HG03159 (cell line): ENCODE results near the gene S100A8.
"Not testable (repeated sequence)": the region's sequence is repeated elsewhere in the genome, so short reads cannot be mapped to it uniquely, and the experiment has no call there.

Source experiments
- ATAC-seq: cut with Tn5 transposase; IDR thresholded peaks from one replicate; pipeline ENCODE4 v1.9.1; 2021; ENCODE audit warnings: mild to moderate bottlenecking, moderate library complexity; ENCODE audit not compliant: unreplicated experiment

S100A8 gene

DNA sequence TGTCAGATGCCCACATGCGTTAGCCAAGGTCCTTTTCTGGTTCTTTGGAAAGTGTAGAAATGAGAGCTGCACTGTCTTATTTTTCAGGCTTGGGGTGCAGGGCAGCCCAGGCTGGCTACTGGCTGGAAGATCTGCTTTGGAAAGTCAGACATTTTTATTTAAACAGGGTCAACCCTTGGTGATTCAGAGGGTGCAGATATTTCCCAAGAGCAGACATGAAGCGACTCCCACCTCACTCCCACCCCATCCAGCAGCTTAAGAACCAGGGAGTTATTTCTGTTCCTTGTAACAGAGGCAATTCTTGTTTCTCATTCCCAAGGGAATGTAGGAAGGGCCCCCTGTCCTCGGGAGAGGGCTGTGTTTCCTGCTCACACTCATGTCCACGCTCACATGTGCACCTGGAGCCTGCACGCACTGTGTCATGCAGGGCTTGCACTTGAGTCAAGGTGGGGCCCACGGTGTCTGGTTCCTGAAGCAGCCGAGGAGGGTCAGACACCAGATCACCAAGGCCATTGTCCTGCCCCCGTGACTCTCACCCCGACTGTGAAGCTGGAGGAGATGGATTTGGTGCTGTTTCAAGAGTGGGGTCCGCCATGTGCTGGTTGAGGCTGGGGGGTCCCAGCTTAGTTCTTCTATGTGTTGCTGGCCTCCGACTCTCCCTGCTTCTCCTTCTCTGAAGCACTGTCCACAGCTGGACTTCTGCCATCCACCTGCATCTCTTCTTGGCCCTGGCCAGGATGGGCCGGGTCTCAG lies 26.4 kb upstream of the S100A8 start:
- no peak for ATAC-seq

GRCh38 chr1:153415850-153416570 lies 25.1 kb upstream of the S100A8 start, which contains the start of gene S100A7A:
TSS of gene S100A7A (plus strand) at chr1:153416520. CDS start at chr1:153418083, 1,563 bp downstream.
- no peak for ATAC-seq

DNA sequence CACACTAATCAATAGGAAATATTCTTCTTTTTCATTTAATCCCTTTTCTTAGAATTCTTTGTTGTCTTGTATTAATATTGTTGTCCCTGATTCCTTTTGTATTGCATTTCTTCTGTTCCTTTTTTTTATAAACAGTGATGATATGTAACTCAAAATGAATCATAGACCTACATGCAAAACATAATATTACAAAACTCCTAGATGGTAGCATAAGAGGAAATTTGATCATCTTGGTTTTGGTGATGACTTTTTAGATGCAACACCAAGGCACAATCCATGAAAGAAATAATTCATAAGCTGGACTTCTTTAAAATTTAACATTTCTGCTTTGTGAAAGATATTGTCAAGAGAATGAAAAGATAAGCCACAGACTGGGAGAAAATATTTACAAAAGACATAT lies 23.1 kb upstream of the S100A8 start:
- ATAC-seq, result not testable (repeated sequence)

GRCh38 chr1:153407274-153407673 lies 16.4 kb upstream of the S100A8 start:
- ATAC-seq, result not testable (repeated sequence)

DNA sequence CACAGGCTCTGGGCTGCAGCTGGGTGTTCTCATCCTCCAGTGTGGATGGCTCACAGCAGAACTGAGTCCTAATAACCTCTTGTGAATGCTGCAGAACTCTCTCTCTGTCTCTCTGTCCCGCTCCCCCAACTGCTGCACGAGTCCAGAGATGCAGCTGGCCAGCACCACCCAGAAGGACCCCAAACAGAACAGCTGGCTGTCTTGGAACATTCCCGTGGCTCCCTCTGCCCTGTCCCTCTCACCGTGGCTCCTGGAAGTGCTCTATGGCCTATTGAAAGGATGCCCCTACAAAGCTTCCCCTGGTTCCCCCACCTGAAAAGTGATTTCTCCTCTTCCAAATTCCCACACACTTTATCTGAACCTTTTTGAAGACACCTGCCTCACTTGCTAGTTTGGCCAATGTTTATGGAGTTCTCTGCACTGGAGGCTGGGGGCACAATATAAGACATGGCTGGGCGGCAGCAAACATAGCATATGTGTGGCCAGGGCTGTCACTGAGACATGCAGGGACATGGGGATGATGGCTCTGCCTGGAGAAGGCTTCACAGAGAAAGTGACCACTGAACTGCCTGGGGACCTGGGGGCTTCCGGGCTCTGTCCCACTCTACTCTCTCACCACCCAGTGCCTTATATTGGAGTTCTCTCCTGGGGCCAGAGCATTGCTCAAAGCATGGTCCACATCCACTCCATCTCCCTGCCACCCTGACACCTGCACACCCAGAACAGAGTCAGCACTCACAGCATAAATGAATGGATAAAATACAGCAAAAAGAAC lies 15.1 kb upstream of the S100A8 start:
- ATAC-seq, result not testable (repeated sequence)

DNA sequence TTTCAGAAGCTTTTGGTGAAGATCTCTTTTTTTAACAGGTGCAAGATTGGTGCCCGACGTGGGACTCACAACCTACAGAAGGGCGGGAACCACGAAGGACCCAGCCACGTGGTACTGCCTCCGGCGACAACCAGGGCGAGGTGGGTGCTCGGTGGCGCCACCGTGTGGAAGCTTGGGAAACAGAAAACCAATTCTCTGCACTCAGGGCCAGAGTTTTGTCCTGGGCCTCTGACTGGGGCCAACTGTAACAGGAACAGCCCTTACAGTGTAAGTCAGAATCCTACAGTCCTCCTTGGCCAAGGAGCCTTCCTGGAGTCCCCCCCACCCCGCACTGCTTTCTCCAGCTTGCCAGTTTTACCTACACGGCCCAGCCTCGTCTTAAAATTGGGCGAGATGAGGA lies 13.9 kb upstream of the S100A8 start:
- no peak for ATAC-seq

DNA sequence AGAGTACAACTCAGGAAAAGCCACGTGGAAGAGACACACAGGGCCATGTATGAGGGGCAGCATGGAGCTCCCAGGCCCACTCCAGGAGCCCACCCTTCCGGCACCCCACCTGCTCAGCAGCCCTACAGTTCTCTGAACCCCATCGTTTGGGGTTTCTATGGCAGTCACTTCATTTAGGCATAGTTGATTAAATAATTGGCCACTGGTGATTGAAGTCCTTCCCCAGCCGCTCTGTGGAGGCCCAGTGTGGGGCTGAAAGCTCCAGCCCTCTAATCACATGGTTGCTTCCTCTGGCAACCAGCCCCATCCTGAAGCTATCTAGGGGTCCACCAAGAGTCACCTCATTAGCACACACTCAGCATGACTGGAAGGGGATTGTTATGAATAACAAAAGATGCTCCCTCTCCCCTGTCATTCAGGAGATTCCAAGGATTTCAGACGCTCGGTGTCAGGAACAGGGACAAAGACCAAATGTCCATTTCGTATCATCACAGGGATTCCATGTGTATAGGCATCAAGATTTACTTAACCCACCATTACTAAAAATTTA lies 13.3 kb upstream of the S100A8 start:
- no peak for ATAC-seq

DNA sequence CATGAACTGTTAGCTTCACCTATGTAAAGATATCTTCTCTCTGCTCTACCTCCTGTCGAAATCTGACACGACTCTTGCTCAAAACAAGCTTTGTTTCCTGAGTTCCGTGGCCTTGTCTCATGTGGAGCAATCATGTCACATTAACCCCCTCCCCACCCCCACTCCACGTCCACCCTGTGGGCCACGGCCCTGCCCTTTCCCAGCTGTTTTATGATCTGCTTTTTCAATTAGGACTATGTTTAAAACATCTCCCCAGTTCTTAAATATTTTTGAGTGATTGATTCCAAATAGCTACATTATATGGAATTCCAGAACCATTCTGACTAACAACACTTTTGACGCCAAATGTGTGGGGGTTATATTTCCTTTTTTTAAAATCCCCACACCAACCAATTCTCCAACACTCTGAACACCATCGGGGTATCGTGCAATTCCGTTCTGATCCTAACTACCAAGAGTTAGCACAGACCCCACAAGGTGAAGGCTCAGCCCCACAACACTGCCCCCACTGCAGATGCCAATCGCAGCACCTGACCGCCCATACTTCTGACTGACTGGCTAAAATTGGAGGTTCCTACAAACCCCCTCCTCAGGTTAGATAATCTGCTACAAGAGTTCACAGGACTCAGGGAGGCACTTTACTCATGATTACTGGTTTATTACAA lies 12.7 kb upstream of the S100A8 start:
- no peak for ATAC-seq

DNA sequence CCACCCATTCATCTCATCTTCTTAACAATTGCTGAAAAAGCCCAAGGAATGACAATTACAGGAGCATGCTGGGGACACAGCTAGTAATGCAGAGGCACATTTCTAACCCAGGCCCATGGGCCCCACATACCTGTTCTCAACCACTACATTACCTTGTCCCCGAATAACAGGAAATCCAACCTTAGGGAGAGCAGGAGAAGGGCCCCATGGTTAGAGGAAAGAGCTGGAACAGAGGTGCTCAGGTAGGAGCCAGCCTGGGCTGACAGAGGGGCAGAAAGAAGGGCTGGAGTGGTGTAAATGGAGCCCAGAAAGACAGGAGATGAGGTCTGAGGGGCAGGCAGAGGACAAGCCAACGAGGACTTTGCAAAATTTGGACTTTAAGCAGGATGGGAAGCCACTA lies 11.4 kb upstream of the S100A8 start:
- ATAC-seq, result no peak

DNA sequence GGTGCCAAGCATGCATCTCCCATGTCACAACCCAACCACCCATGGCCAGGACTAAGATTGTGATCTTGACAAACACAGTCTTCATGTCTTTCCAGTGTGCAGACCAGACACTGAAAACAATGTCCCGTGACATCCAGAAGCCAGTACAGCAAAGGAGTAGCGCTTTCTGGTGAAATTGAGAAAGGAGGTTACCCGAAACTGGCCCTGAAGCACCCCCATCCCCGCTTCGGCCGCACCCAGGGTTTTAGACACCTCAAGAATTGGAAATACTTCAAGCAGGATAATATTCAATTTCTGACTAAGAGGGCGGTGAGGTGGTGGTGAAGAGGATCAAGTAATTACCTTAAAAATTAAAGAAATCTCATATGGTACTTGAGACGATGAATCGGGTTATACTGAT lies 10.6 kb upstream of the S100A8 start:
- no peak for ATAC-seq

- no peak for ATAC-seq
These were observed 9.4 kb upstream of the S100A8 start for GRCh38 chr1:153400244-153400643.

DNA sequence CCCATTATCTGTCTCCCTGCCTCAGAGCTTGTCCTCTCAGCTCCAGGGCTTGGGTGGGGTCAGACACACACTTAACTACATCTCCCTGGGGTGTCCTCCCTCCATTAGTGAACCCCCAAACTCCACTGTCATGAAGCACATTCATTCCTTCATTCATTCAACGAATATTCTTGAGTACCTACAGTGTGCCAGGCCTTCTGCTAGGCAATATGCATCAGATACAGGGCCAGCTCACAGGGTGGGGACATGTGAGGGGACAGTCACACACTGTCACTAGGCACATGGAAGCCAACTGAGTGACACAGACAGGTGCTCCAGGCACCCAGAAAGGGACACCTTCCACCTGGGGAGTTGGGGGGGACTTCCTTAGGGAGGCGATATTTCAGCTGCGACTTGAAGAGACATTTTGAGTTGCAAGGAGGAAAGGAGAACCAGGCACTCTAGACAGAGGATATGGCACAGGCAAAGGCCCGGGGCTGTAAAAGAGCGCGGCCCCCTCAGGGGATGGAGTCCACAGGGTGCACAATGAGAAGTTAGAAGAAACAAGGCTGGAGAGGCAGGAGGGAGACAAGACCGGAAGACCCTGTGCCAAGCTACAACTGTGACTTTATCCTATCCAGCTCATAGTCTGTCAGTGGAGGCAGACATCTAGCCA lies 8.7 kb upstream of the S100A8 start:
- ATAC-seq, result no peak

GRCh38 chr1:153397924-153398651 lies 7.2 kb upstream of the S100A8 start:
- no peak for ATAC-seq

- ATAC-seq, result no peak
These were observed 6.4 kb upstream of the S100A8 start for GRCh38 chr1:153397051-153397923.

- ATAC-seq, result no peak
These were observed 5.6 kb upstream of the S100A8 start for GRCh38 chr1:153396461-153396860.

DNA sequence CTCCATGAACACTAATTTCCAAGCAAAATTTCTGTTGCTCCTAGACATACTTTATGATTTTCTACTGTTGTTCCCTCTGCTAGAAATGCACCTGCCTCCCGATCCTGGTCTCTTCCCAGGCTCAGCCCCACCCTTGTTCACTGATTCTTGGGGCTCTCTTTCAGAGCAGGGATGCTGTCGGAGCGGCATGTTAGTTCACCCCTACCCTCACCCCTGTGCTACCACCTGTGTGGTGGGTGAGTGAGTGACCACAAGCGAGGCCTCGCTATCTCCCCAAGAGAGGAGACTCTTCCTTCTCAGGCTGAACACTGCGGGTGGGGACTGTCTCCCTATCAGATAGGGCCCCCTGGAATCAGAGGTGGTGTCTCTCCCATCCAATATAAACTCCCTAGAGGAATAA lies 4.9 kb upstream of the S100A8 start:
- ATAC-seq, result no peak

DNA sequence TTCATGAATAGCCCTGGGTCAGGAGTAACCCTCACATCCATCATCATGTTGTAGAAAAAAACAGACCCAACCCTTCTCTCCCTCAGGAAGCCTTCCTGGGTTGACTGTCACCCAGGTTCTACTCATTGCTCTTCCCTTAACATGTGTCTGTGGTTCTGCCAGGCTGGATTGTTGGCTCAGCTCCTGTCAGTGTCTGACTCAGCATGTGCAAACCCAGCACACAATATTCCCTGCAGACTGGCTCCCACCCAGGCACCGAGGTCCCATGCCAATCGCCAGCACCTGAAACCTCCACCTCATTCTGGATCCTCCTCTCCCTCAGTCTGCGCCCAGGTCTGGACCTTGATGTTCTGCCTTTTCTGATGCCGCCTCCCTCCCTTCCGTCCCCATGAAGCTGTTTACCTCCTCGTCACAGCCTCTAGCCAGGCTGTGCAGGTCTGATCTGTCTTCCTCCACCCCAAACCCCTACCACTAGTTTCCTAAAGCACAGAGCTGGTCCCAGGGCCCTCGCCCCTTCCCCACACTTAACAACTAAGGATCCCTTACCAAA lies 4.3 kb upstream of the S100A8 start:
- ATAC-seq, result no peak

- no peak for ATAC-seq
These were observed 3.5 kb upstream of the S100A8 start for GRCh38 chr1:153394391-153394790.
